HepG2 (cell line): ENCODE results near the gene BRAP. TPM values are rescaled to one million over a fixed set of nuclear protein-coding genes. Genes with fewer than 3 reads are reported as not detected.
A peak's percentile ranks its signal among the peaks of the same experiment; 100 is the strongest.

Experiments used
- ATAC-seq: fragments of 200-7000 bp; cut with Tn5 transposase; 3 replicates; pipeline ENCODE4 v1.9.1; 2020; ENCODE audit warnings: mild to moderate bottlenecking, moderate library complexity
- BruUV-seq: library from RNA; stranded (reverse); fragments of 400-500 nt; replicated peaks from 2 replicates; lab custom pipeline; 2021; lab: Mats Ljungman, UMichigan
- CTCF ChIA-PET: fragments of 300-600 bp; formaldehyde crosslinking; extraction: SDS; loops from one replicate; lab custom pipeline; 2021; ENCODE audit warnings: low total read pairs, inconsistent platforms, low intra/inter-chr PET ratio; lab: Yijun Ruan, JAX
- POLR2A ChIA-PET: fragments of 350-600 bp; sonication (Branson Sonifier 250); formaldehyde crosslinking; loops from one replicate; lab custom pipeline; 2020; ENCODE audit warnings: antibody characterized with exemption, inconsistent platforms; lab: Yijun Ruan, JAX
- DNase-seq: peaks from one replicate; pipeline ENCODE4 v3.0.0-alpha.2; 2015; ENCODE audit warnings: low spot score
- FAIRE-seq: peaks from 3 replicates; lab custom pipeline; 2011; peaks lifted over from hg19 to GRCh38; lab: Jason Lieb, UNC
- H2AFZ ChIP-seq: one replicate; pipeline ENCODE4 v1.6.1; 2011; ENCODE audit warnings: low read length, inconsistent platforms
- H3K27ac ChIP-seq: fragments of 300-600 bp; 3 replicates; pipeline ENCODE4 v1.8.0; 2011; ENCODE audit warnings: mixed run types, mild to moderate bottlenecking, mixed read lengths, low read length, inconsistent platforms; ENCODE audit not compliant: insufficient read depth; ENCODE audit errors: extremely low read length
- H3K27me3 ChIP-seq, 2 experiments: fragments of 200-600 bp in 1 of 2; 2 replicates in 1 of 2; 3 replicates in 1 of 2; pipeline versions ENCODE4 v1.6.0 to v1.8.0; 2011; ENCODE audit warnings: low read length in 2 of 2, mild to moderate bottlenecking in 2 of 2, moderate library complexity in 2 of 2, inconsistent platforms in 1 of 2; ENCODE audit not compliant: insufficient read depth in 2 of 2, control insufficient read depth in 1 of 2
- H3K36me3 ChIP-seq, 2 experiments: fragments of 200-600 bp in 1 of 2; replicated peaks in 1 of 2; 2 replicates in 1 of 2; 3 replicates in 1 of 2; pipeline versions ENCODE4 v1.5.1 to v1.8.0; 2011; ENCODE audit warnings: low read length in 2 of 2, inconsistent platforms in 1 of 2; ENCODE audit not compliant: insufficient read depth in 2 of 2, control insufficient read depth in 1 of 2
- H3K4me1 ChIP-seq: 2 replicates; pipeline ENCODE4 v1.5.1; 2012; ENCODE audit warnings: low read length, inconsistent platforms; ENCODE audit not compliant: insufficient read depth
- H3K4me2 ChIP-seq: 2 replicates; pipeline ENCODE4 v1.6.0; 2011; ENCODE audit warnings: low read depth, low read length, inconsistent platforms
- H3K4me3 ChIP-seq, 3 experiments: fragments of 200-600 bp in 1 of 3; sonication (generic), shearing (Covaris generic) in 1 of 3; replicated peaks in 1 of 3; 2 replicates each; pipeline ENCODE4 v1.5.1; 2011 to 2016; ENCODE audit warnings: low read length in 3 of 3, inconsistent platforms in 2 of 3, low read depth in 2 of 3, mild to moderate bottlenecking in 2 of 3, control low read depth in 1 of 3, mixed read lengths in 1 of 3; ENCODE audit not compliant: insufficient read depth in 1 of 3
- H3K79me2 ChIP-seq: one replicate; pipeline ENCODE4 v1.6.1; 2011; ENCODE audit warnings: low read length, inconsistent platforms; ENCODE audit not compliant: insufficient read depth
- H3K9ac ChIP-seq: 2 replicates; pipeline ENCODE4 v1.6.0; 2011; ENCODE audit warnings: mild to moderate bottlenecking, low read depth, low read length, inconsistent platforms; ENCODE audit not compliant: insufficient read depth
- H3K9me3 ChIP-seq: 2 replicates; pipeline ENCODE4 v1.5.1; 2012; ENCODE audit warnings: mild to moderate bottlenecking, low read length
- H4K20me1 ChIP-seq: 2 replicates; pipeline ENCODE4 v1.6.0; 2011; ENCODE audit warnings: inconsistent platforms, mild to moderate bottlenecking, low read length, moderate library complexity; ENCODE audit not compliant: insufficient read depth
- CBX2 ChIP-seq, 2 experiments: fragments of 200-600 bp in 1 of 2; sonication (generic); formaldehyde crosslinking in 1 of 2; IDR thresholded peaks; 2 replicates each; pipeline versions ENCODE4 v1.7.0 to v1.8.1; 2018 to 2022; ENCODE audit warnings: low read depth in 2 of 2, low read length in 1 of 2, mild to moderate bottlenecking in 1 of 2, missing genetic modification reagents in 1 of 2
- CEBPB ChIP-seq: IDR thresholded peaks from 2 replicates; pipeline ENCODE4 v1.6.1; 2011; ENCODE audit warnings: low read depth, low read length, improper control_type of control experiment, borderline replicate concordance
- IRF2 ChIP-seq: IDR thresholded peaks from 2 replicates; pipeline ENCODE4 v1.6.1; 2018; ENCODE audit warnings: missing genetic modification reagents, missing compliant biosample characterization
- MEF2D ChIP-seq: sonication (generic); formaldehyde crosslinking; IDR thresholded peaks from 2 replicates; pipeline ENCODE4 v1.5.1; 2020; ENCODE audit warnings: mild to moderate bottlenecking, missing genetic modification reagents
- MNT ChIP-seq: fragments of 450-650 bp; IDR thresholded peaks from 2 replicates; pipeline ENCODE4 v1.6.1; 2016
- NCOA1 ChIP-seq: sonication (generic); formaldehyde crosslinking; IDR thresholded peaks from 2 replicates; pipeline ENCODE4 v1.9.0; 2021; ENCODE audit warnings: missing genetic modification reagents
- SP5 ChIP-seq: IDR thresholded peaks from 2 replicates; pipeline ENCODE4 v1.6.1; 2016; ENCODE audit warnings: low read depth, borderline replicate concordance
- TCF12 ChIP-seq, 2 experiments: fragments of 450-650 bp in 1 of 2; sonication (generic) in 1 of 2; formaldehyde crosslinking in 1 of 2; IDR thresholded peaks; 2 replicates each; pipeline versions ENCODE4 v1.6.1 to v1.8.0; 2017 to 2022; ENCODE audit warnings: antibody characterized with exemption in 1 of 2, mild to moderate bottlenecking in 1 of 2, missing genetic modification reagents in 1 of 2, moderate library complexity in 1 of 2
- TP53 ChIP-seq: sonication (generic); formaldehyde crosslinking; conservative IDR thresholded peaks from 2 replicates; pipeline ENCODE4 v1.4.0; 2020; ENCODE audit warnings: missing genetic modification reagents
- ZBTB46 ChIP-seq: sonication (generic); formaldehyde crosslinking; IDR thresholded peaks from 2 replicates; pipeline ENCODE4 v1.4.0; 2020; ENCODE audit warnings: mild to moderate bottlenecking, missing genetic modification reagents, borderline replicate concordance
- ZMYM3 ChIP-seq: sonication (generic); formaldehyde crosslinking; IDR thresholded peaks from 2 replicates; pipeline ENCODE4 v1.5.1; 2020; ENCODE audit warnings: mild to moderate bottlenecking, missing genetic modification reagents
- ZNF547 ChIP-seq: sonication (generic); formaldehyde crosslinking; IDR thresholded peaks from 2 replicates; pipeline ENCODE4 v1.5.1; 2020; ENCODE audit warnings: mild to moderate bottlenecking, missing genetic modification reagents
- ZNF598 ChIP-seq: sonication (generic); formaldehyde crosslinking; IDR thresholded peaks from 2 replicates; pipeline ENCODE4 v1.5.1; 2020; ENCODE audit warnings: mild to moderate bottlenecking, missing genetic modification reagents, borderline replicate concordance
- ZNF724P ChIP-seq: sonication (generic); formaldehyde crosslinking; IDR thresholded peaks from 2 replicates; pipeline ENCODE4 v1.8.0; 2022; ENCODE audit warnings: missing genetic modification reagents, borderline replicate concordance
- WGBS: methylation state at CpG from one replicate; pipeline ENCODE4 v1.1.6; 2017; ENCODE audit warnings: low lambda C conversion rate; 5-methylcytosine and 5-hydroxymethylcytosine counted together
- in situ Hi-C: cut with HindIII; loops from 2 replicates; pipeline ENCODE4 v1.10.0; 2017; ENCODE audit warnings: low pct_unique_long_range_greater_than_20kb; ENCODE audit not compliant: extremely low pct_ligation_motif_present
- intact Hi-C: fragments of 100-400 bp; cut with micrococcal nuclease; formaldehyde crosslinking; loops from one replicate; pipeline ENCODE4 v1.10.0; 2022; ENCODE audit not compliant: unreplicated experiment
- polyA plus RNA-seq, 8 experiments: library from polyadenylated mRNA; depleted of rRNA in 3 of 8; stranded (reverse) in 7 of 8; unstranded in 1 of 8; fragments of >200 nt; fragmentation: Illumina TruSeq in 4 of 8; extraction: Trizol in 4 of 8; gene quantifications; 2 replicates each; pipeline versions ENCODE4 v1.2.1 to v1.2.3, GENCODE V29; 2011 to 2016; ENCODE audit warnings: low read depth in 4 of 8, missing spikeins in 1 of 8, mixed read lengths in 1 of 8; ENCODE audit not compliant: insufficient read depth in 1 of 8
- total RNA-seq, 5 experiments: library from RNA; depleted of rRNA; stranded (reverse); fragments of >200 nt; fragmentation: Illumina TruSeq; extraction: Trizol; gene quantifications; 2 replicates each; pipeline ENCODE4 v1.2.3, GENCODE V29; 2016; ENCODE audit warnings: low read depth in 1 of 5

The BRAP gene
- total and polyA plus RNA-seq, 2 of the 13 experiments (the other 11 are each of a cell fraction or from before 2014, with no cell fraction given) = 8.1 to 15.4 TPM

DNA sequence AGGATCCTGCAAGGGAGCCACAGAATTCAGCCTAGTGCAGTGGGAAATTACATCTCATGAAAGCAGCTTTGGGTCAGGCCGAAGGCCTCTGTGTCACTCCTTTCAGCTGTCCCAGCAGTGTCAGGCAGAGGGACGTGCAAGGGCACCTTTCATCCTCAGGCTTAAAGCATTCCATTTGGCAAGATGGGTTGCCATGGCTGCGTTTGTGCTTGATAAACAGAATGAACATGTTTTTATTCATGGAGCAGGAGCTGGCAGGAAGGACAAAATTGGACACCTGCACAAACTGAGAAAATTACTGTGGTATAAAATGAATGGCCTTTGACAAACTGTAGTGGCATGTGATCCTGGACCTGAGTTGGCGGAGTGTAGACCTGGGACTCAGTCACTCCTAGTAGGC lies 29.5 kb upstream of the BRAP start:
- ChIA-PET CTCF (no interaction called here), POLR2A (no interaction called here)
- in situ Hi-C loops = no loop called here
- no peak for TF ChIP-seq MEF2D (CRISPR knock-in tag)
- no peak for TF ChIP-seq ZBTB46
- TF ChIP-seq CEBPB = no peak
- TF ChIP-seq TCF12 (IDR thresholded peaks at IDR 0.05) = no peak
- TF ChIP-seq TCF12 (CRISPR knock-in tag; IDR thresholded peaks at IDR 0.05) = no peak
- TF ChIP-seq IRF2 (CRISPR knock-in tag) = no peak
- no peak for TF ChIP-seq NCOA1
- TF ChIP-seq ZNF547 (CRISPR knock-in tag) = no peak
- TF ChIP-seq ZMYM3 (CRISPR knock-in tag) = no peak
- DNase-seq = peak; percentile 4
- Histone ChIP-seq H3K79me2 (no peaks in the 10 kb centered on the region), H3K4me1 (no peaks in the 10 kb centered on the region), H4K20me1 (no peaks in the 10 kb centered on the region), H3K4me3 (no peak overlapping the region), H3K27me3 (no peaks in the 10 kb centered on the region), H3K36me3 (peaks cover 10 to 38% of the 10 kb centered on the region in 2 experiments), H3K9me3 (no peaks in the 10 kb centered on the region), H3K4me2 (no peak overlapping the region), H3K27ac (no peak overlapping the region), H2AFZ (no peak overlapping the region), H3K9ac (no peak overlapping the region)
- peak; percentile 39; the same call in 2 of the 3 replicates for ATAC-seq
- no TSS peak for BruUV-seq
- FAIRE-seq = no peak
- intact Hi-C loops = no loop called here
- 98% methylated on average over 4 of the region's 4 CpGs for WGBS

DNA sequence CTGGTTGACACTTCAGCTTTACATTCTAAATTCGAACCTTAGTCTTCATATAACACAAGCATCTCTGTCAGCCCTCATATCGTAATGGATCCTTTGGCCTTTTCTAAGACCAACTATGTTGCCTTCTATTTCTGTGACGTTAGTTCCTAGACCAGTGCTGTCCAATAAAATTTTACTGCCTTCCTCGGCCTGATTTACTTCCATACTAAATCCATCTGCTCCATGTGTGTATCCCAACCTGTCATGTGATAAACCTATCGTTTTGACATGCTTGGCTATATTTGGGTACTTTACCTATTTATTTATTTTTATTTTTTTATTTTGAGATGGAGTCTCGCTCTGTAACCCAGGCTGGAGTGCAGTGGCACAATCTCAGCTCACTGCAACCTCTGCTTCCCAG lies 20.4 kb upstream of the BRAP start:
- FAIRE-seq = no peak
- Histone ChIP-seq H3K9ac (no peak overlapping the region), H3K4me1 (no peaks in the 10 kb centered on the region)
- TF ChIP-seq ZNF598 (CRISPR knock-in tag) (no peak), SP5 (CRISPR knock-in tag) (no peak), TP53 (CRISPR knock-in tag) (no peak), MNT (peak; percentile 59), ZNF724P (CRISPR knock-in tag) (no peak), CBX2 (IDR thresholded peaks at IDR 0.05; ENCODE audit: low read depth, low read length) (no peak), CBX2 (CRISPR knock-in tag; IDR thresholded peaks at IDR 0.05; ENCODE audit: low read depth) (no peak)
- TF ChIP-seq, all 625 proteins: peak for 1
- H3K4me2 ChIP-seq = no peak overlapping the region
- no peak overlapping the region for H3K27ac ChIP-seq
- no TSS peak for BruUV-seq
- no peak overlapping the region for H2AFZ ChIP-seq
- H3K27me3 ChIP-seq = no peaks in the 10 kb centered on the region
- WGBS = 94% methylated on average over 6 of the region's 6 CpGs
- in situ Hi-C loops = no loop called here
- POLR2A ChIA-PET = no interaction called here
- H3K36me3 ChIP-seq = peaks cover 12 to 48% of the 10 kb centered on the region in 2 experiments; a peak in 4 of 5 replicates
- H3K9me3 ChIP-seq = no peaks in the 10 kb centered on the region
- intact Hi-C loops = no loop called here
- H3K79me2 ChIP-seq = no peaks in the 10 kb centered on the region
- no peak for DNase-seq
- H3K4me3 ChIP-seq = no peak overlapping the region
- H4K20me1 ChIP-seq = no peaks in the 10 kb centered on the region
- CTCF ChIA-PET = no interaction called here
- ATAC-seq = no peak
